Motor neuron (in vitro differentiated cells): ENCODE data around the gene AZGP1. TPM values are rescaled to one million over a fixed set of nuclear protein-coding genes. Genes with fewer than 3 reads are reported as not detected.

ENCODE experiments used
- total RNA-seq, 8 experiments: library from RNA; unstranded; fragments of 300-600 nt; gene quantifications; 2 replicates each; pipeline versions ENCODE4 v1.2.3 to v1.2.4, GENCODE V29; 2022

The AZGP1 gene
- total RNA-seq, 8 experiments from 2014 or later = 0.08 to 229 (median 12.5) TPM; not detected in 2

Other genes with a start within 250 kb of the AZGP1 start
- gene CYP3A7, start 240.8 kb downstream of the AZGP1 start, total RNA-seq = 1 to 10 TPM in 2 of 8 experiments, under 1 TPM in 4, not detected in 2; 0.36 to 1.1 (median 0.57) TPM
- under 1 TPM in 5 of 8 experiments, not detected in 3; 0.11 to 0.33 (median 0.18) TPM for gene CYP3A4, start 191.8 kb downstream of the AZGP1 start, total RNA-seq
- under 1 TPM in 1 of 8 experiments, not detected in 7; 0.16 TPM for gene CYP3A43, start 148.0 kb downstream of the AZGP1 start, total RNA-seq
- under 1 TPM in 5 of 8 experiments, not detected in 3; 0.21 to 0.70 (median 0.62) TPM for gene OR2AE1, start 99.0 kb downstream of the AZGP1 start, total RNA-seq
- gene TRIM4, start 56.5 kb downstream of the AZGP1 start, total RNA-seq = 10 to 100 TPM in 5 of 8 experiments, 1 to 10 TPM in 2, not detected in 1; 8.5 to 37.9 (median 11.9) TPM
- gene GJC3, start 46.4 kb downstream of the AZGP1 start, total RNA-seq = 1 to 10 TPM in 1 of 8 experiments, under 1 TPM in 5, not detected in 2; 0.18 to 3.7 (median 0.46) TPM
- gene ZKSCAN1, start 39.6 kb upstream of the AZGP1 start, total RNA-seq = 10 to 100 TPM; 26.1 to 68.7 (median 48.3) TPM
- 10 to 100 TPM in 7 of 8 experiments, 1 to 10 TPM in 1; 5.9 to 19.5 (median 16.1) TPM for gene ZSCAN21, start 73.7 kb upstream of the AZGP1 start, total RNA-seq
- gene ZNF3, start 105.7 kb upstream of the AZGP1 start, total RNA-seq = 10 to 100 TPM; 32.4 to 63.8 (median 49.4) TPM
- gene COPS6, start 112.9 kb upstream of the AZGP1 start, total RNA-seq = 100 to 1,000 TPM in 2 of 8 experiments, 10 to 100 TPM in 6; 36.8 to 128 (median 72.2) TPM
- 100 to 1,000 TPM in 3 of 8 experiments, 10 to 100 TPM in 5; 15.0 to 262 (median 73.9) TPM for gene MCM7, start 125.4 kb upstream of the AZGP1 start, total RNA-seq
- 10 to 100 TPM in 7 of 8 experiments, 1 to 10 TPM in 1; 9.5 to 21.1 (median 16.3) TPM for gene AP4M1, start 125.6 kb upstream of the AZGP1 start, total RNA-seq
- gene TAF6, start 143.3 kb upstream of the AZGP1 start, total RNA-seq = 10 to 100 TPM; 18.0 to 49.1 (median 33.5) TPM
- 10 to 100 TPM; 11.3 to 46.0 (median 16.2) TPM for gene CNPY4, start 143.6 kb upstream of the AZGP1 start, total RNA-seq
- 1 to 10 TPM; 1.7 to 5.1 (median 4.1) TPM for gene MBLAC1, start 150.9 kb upstream of the AZGP1 start, total RNA-seq
- gene LAMTOR4, start 172.9 kb upstream of the AZGP1 start, total RNA-seq = 100 to 1,000 TPM in 5 of 8 experiments, 10 to 100 TPM in 3; 74.0 to 145 (median 111) TPM
- gene TRAPPC14, start 182.7 kb upstream of the AZGP1 start, total RNA-seq = 10 to 100 TPM in 7 of 8 experiments, 1 to 10 TPM in 1; 9.5 to 24.7 (median 17.9) TPM
- gene GAL3ST4, start 192.6 kb upstream of the AZGP1 start, total RNA-seq = 1 to 10 TPM; 1.6 to 5.0 (median 2.7) TPM
- 100 to 1,000 TPM in 3 of 8 experiments, 10 to 100 TPM in 2, 1 to 10 TPM in 2, under 1 TPM in 1; 0.92 to 103 (median 54.7) TPM for gene GPC2, start 201.3 kb upstream of the AZGP1 start, total RNA-seq
- gene STAG3, start 201.9 kb upstream of the AZGP1 start, total RNA-seq = 10 to 100 TPM in 2 of 8 experiments, 1 to 10 TPM in 6; 2.1 to 18.0 (median 7.5) TPM
- 10 to 100 TPM in 1 of 8 experiments, 1 to 10 TPM in 4, under 1 TPM in 1, not detected in 2; 0.98 to 10.7 (median 2.5) TPM for gene PVRIG, start 243.9 kb upstream of the AZGP1 start, total RNA-seq